Osteocyte (in vitro differentiated cells): ENCODE results near the gene CLK4. TPM values are rescaled to one million over a fixed set of nuclear protein-coding genes. Genes with fewer than 3 reads are reported as not detected.
"Not testable (repeated sequence)": the region's sequence is repeated elsewhere in the genome, so short reads cannot be mapped to it uniquely, and the experiment has no call there.

ENCODE experiments used
- DNase-seq: peaks from one replicate; pipeline ENCODE4 v3.0.0; 2021; ENCODE audit warnings: mixed read lengths; ENCODE audit not compliant: unreplicated experiment; ENCODE audit errors: extremely low spot score
- H3K27ac Mint-ChIP-seq: one replicate; pipeline ENCODE4 v1.8.0; 2021; ENCODE audit warnings: mild to moderate bottlenecking, mixed read lengths; ENCODE audit not compliant: unreplicated experiment
- H3K27me3 Mint-ChIP-seq: one replicate; pipeline ENCODE4 v1.8.0; 2021; ENCODE audit warnings: mixed read lengths; ENCODE audit not compliant: unreplicated experiment
- H3K36me3 Mint-ChIP-seq: one replicate; pipeline ENCODE4 v1.8.0; 2021; ENCODE audit warnings: mixed read lengths; ENCODE audit not compliant: unreplicated experiment
- H3K4me1 Mint-ChIP-seq: one replicate; pipeline ENCODE4 v1.8.0; 2021; ENCODE audit warnings: mixed read lengths; ENCODE audit not compliant: unreplicated experiment
- H3K4me3 Mint-ChIP-seq: one replicate; pipeline ENCODE4 v1.8.0; 2021; ENCODE audit warnings: mild to moderate bottlenecking, moderate library complexity, mixed read lengths; ENCODE audit not compliant: unreplicated experiment
- H3K9me3 Mint-ChIP-seq: one replicate; pipeline ENCODE4 v1.8.0; 2021; ENCODE audit warnings: mixed read lengths; ENCODE audit not compliant: unreplicated experiment
- total RNA-seq: library from RNA; stranded (reverse); gene quantifications from 2 replicates; pipeline ENCODE4 v1.2.1, GENCODE V29; 2021
- TF ChIP-seq, protein P1 (sequence below): fragments of 200-600 bp; sonication (generic); IDR thresholded peaks from 2 replicates; pipeline ENCODE4 v1.5.0; 2021; ENCODE audit warnings: antibody characterized with exemption, mild to moderate bottlenecking, moderate library complexity

The CLK4 gene
- total RNA-seq, 1 donor from 2014 or later: 30.0 TPM

- Mint-ChIP-seq H3K36me3 (peaks cover under 1% of the 10 kb centered on the region), H3K27ac (no peak overlapping the region), H3K4me1 (peaks cover 10% of the 10 kb centered on the region), H3K27me3 (peaks cover 39% of the 10 kb centered on the region), H3K9me3 (no peaks in the 10 kb centered on the region), H3K4me3 (peak overlapping the region; percentile 42)
- TF ChIP-seq, protein P1, sequence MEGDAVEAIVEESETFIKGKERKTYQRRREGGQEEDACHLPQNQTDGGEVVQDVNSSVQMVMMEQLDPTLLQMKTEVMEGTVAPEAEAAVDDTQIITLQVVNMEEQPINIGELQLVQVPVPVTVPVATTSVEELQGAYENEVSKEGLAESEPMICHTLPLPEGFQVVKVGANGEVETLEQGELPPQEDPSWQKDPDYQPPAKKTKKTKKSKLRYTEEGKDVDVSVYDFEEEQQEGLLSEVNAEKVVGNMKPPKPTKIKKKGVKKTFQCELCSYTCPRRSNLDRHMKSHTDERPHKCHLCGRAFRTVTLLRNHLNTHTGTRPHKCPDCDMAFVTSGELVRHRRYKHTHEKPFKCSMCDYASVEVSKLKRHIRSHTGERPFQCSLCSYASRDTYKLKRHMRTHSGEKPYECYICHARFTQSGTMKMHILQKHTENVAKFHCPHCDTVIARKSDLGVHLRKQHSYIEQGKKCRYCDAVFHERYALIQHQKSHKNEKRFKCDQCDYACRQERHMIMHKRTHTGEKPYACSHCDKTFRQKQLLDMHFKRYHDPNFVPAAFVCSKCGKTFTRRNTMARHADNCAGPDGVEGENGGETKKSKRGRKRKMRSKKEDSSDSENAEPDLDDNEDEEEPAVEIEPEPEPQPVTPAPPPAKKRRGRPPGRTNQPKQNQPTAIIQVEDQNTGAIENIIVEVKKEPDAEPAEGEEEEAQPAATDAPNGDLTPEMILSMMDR: no peak
- no peak for DNase-seq
These were observed 38.1 kb downstream of the CLK4 start for GRCh38 chr5:178588769-178589168.

- TF ChIP-seq, protein P1: no peak
- peaks cover 39% of the 10 kb centered on the region for H3K27me3 Mint-ChIP-seq
- no peak overlapping the region for H3K4me3 Mint-ChIP-seq
- no peak for DNase-seq
- H3K36me3 Mint-ChIP-seq: no peaks in the 10 kb centered on the region
- H3K4me1 Mint-ChIP-seq: peaks cover 10% of the 10 kb centered on the region
- no peaks in the 10 kb centered on the region for H3K9me3 Mint-ChIP-seq
- no peak overlapping the region for H3K27ac Mint-ChIP-seq
These were observed 38.9 kb downstream of the CLK4 start for GRCh38 chr5:178587763-178588611.

DNA sequence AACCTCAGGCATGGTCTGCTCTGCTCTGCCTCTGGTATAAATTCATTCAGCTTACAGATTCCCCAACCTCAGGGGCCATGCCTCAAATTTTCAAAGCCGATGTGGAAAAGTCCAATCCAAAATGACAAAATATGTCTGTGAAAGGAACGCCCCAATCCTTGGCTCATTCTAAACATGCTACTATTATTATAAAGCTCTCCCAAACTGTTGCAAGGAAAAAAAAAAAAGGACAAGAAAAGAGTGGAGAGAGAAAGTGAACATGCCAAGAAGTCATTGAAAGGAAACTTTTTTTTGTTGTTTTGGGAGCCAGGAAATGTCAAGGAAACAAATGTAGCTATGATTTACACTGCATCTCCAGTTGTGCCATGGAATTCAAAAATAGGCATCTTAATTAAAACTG lies 40.5 kb downstream of the CLK4 start:
- H3K4me1 Mint-ChIP-seq: peaks cover 10% of the 10 kb centered on the region
- H3K36me3 Mint-ChIP-seq: no peaks in the 10 kb centered on the region
- H3K9me3 Mint-ChIP-seq: no peaks in the 10 kb centered on the region
- no peak overlapping the region for H3K27ac Mint-ChIP-seq
- no peak overlapping the region for H3K4me3 Mint-ChIP-seq
- DNase-seq: no peak
- peaks cover 39% of the 10 kb centered on the region for H3K27me3 Mint-ChIP-seq
- TF ChIP-seq, protein P1: no peak

- DNase-seq: peak; percentile 89
- H3K27me3 Mint-ChIP-seq: peaks cover 36% of the 10 kb centered on the region
- H3K36me3 Mint-ChIP-seq, H3K4me3 Mint-ChIP-seq, H3K9me3 Mint-ChIP-seq, H3K27ac Mint-ChIP-seq, H3K4me1 Mint-ChIP-seq: not testable (repeated sequence)
These were observed 41.4 kb downstream of the CLK4 start for GRCh38 chr5:178585421-178585820.

DNA sequence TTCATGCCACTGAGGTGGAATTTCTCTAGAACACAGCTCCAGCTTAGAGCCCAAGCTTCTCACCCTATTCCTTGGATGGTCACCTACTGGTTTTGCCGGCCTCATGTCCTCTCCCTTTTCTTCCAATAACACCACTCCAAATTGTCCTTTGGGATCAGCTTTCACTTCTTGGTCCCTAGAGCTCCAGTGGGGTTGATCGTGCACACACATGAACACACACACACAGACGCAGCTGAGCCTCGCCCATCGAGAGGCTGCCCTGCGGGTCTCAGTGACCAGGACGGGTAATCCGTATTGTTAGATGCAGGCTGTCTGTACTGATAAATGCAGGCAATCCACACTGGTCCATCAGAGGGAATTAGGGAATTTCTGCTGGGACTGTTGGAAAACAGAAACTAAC lies 43.6 kb downstream of the CLK4 start:
- no peaks in the 10 kb centered on the region for H3K4me1 Mint-ChIP-seq
- TF ChIP-seq, protein P1: no peak
- no peak overlapping the region for H3K27ac Mint-ChIP-seq
- DNase-seq: peak; percentile 76
- H3K27me3 Mint-ChIP-seq: peaks cover 25% of the 10 kb centered on the region
- no peaks in the 10 kb centered on the region for H3K9me3 Mint-ChIP-seq
- no peak overlapping the region for H3K4me3 Mint-ChIP-seq
- no peaks in the 10 kb centered on the region for H3K36me3 Mint-ChIP-seq
